Chondrocyte (in vitro differentiated cells): Measurements from ENCODE around the gene ASPM. TPM values are rescaled to one million over a fixed set of nuclear protein-coding genes. Genes with fewer than 3 reads are reported as not detected.
"Not testable (repeated sequence)": the region's sequence is repeated elsewhere in the genome, so short reads cannot be mapped to it uniquely, and the experiment has no call there.

ENCODE experiments used
- DNase-seq: peaks from one replicate; pipeline ENCODE4 v3.0.0; 2021; ENCODE audit warnings: mixed read lengths, low spot score
- H3K27ac Mint-ChIP-seq: one replicate; pipeline ENCODE4 v1.8.0; 2021; ENCODE audit warnings: mild to moderate bottlenecking, moderate library complexity, mixed read lengths; ENCODE audit not compliant: unreplicated experiment
- H3K27me3 Mint-ChIP-seq: 2 replicates; pipeline ENCODE4 v1.8.0; 2021; ENCODE audit warnings: low read depth, mixed read lengths
- H3K36me3 Mint-ChIP-seq: 2 replicates; pipeline ENCODE4 v1.8.0; 2021; ENCODE audit warnings: low read depth, mixed read lengths
- H3K4me1 Mint-ChIP-seq: 2 replicates; pipeline ENCODE4 v1.8.0; 2021; ENCODE audit warnings: low read depth, mild to moderate bottlenecking, mixed read lengths
- H3K4me3 Mint-ChIP-seq: one replicate; pipeline ENCODE4 v1.8.0; 2021; ENCODE audit warnings: mild to moderate bottlenecking, moderate library complexity, mixed read lengths; ENCODE audit not compliant: unreplicated experiment
- H3K9me3 Mint-ChIP-seq: 2 replicates; pipeline ENCODE4 v1.8.0; 2021; ENCODE audit warnings: low read depth, mixed read lengths
- CTCF ChIP-seq: fragments of 200-600 bp; sonication (generic); IDR thresholded peaks from 2 replicates; pipeline ENCODE4 v1.5.0; 2021; ENCODE audit warnings: antibody characterized with exemption, mild to moderate bottlenecking, moderate library complexity
- total RNA-seq: library from RNA; stranded (reverse); gene quantifications from 3 replicates; pipeline ENCODE4 v1.2.1, GENCODE V29; 2021

Gene ASPM
- total RNA-seq, 1 donor from 2014 or later, result 6.6 TPM

- H3K4me3 Mint-ChIP-seq, result no peak overlapping the region
- H3K36me3 Mint-ChIP-seq, result no peaks in the 10 kb centered on the region
- no peak for DNase-seq
- peaks cover 8% of the 10 kb centered on the region for H3K4me1 Mint-ChIP-seq
- TF ChIP-seq CTCF, result no peak
- no peak overlapping the region for H3K27ac Mint-ChIP-seq
- H3K9me3 Mint-ChIP-seq, result no peaks in the 10 kb centered on the region
- peaks cover 13% of the 10 kb centered on the region for H3K27me3 Mint-ChIP-seq
Measured at GRCh38 chr1:197062692-197063091, 83.8 kb downstream of the ASPM start.

GRCh38 chr1:197049100-197049499 is 97.4 kb downstream of the ASPM start:
- Mint-ChIP-seq H3K9me3 (peaks cover 8% of the 10 kb centered on the region), H3K4me3 (no peak overlapping the region), H3K4me1 (no peaks in the 10 kb centered on the region), H3K36me3 (no peaks in the 10 kb centered on the region), H3K27me3 (peaks cover 35% of the 10 kb centered on the region), H3K27ac (no peak overlapping the region)
- no peak for DNase-seq
- no peak for TF ChIP-seq CTCF

- TF ChIP-seq CTCF, result no peak
- peaks cover 5% of the 10 kb centered on the region for H3K9me3 Mint-ChIP-seq
- no peak for DNase-seq
- H3K4me1 Mint-ChIP-seq, result no peaks in the 10 kb centered on the region
- H3K27ac Mint-ChIP-seq, result no peak overlapping the region
- H3K36me3 Mint-ChIP-seq, result no peaks in the 10 kb centered on the region
- peaks cover 24% of the 10 kb centered on the region for H3K27me3 Mint-ChIP-seq
- no peak overlapping the region for H3K4me3 Mint-ChIP-seq
Measured at GRCh38 chr1:197042676-197043341, 103.7 kb downstream of the ASPM start.

GRCh38 chr1:197041486-197042353 is 104.7 kb downstream of the ASPM start:
- H3K27me3 Mint-ChIP-seq, result peaks cover 24% of the 10 kb centered on the region
- no peak overlapping the region for H3K4me3 Mint-ChIP-seq
- DNase-seq, result no peak
- H3K36me3 Mint-ChIP-seq, result no peaks in the 10 kb centered on the region
- H3K27ac Mint-ChIP-seq, result no peak overlapping the region
- TF ChIP-seq CTCF, result no peak
- no peaks in the 10 kb centered on the region for H3K9me3 Mint-ChIP-seq
- no peaks in the 10 kb centered on the region for H3K4me1 Mint-ChIP-seq

GRCh38 chr1:197036861-197037260 is 109.6 kb downstream of the ASPM start:
- no peak overlapping the region for H3K27ac Mint-ChIP-seq
- DNase-seq, result no peak
- H3K36me3 Mint-ChIP-seq, result no peaks in the 10 kb centered on the region
- peaks cover 1% of the 10 kb centered on the region for H3K27me3 Mint-ChIP-seq
- no peak overlapping the region for H3K4me3 Mint-ChIP-seq
- no peaks in the 10 kb centered on the region for H3K9me3 Mint-ChIP-seq
- H3K4me1 Mint-ChIP-seq, result peaks cover 8% of the 10 kb centered on the region
- no peak for TF ChIP-seq CTCF

GRCh38 chr1:197034631-197035339 is 111.7 kb downstream of the ASPM start:
- H3K27me3 Mint-ChIP-seq, H3K9me3 Mint-ChIP-seq, DNase-seq, H3K36me3 Mint-ChIP-seq, H3K4me3 Mint-ChIP-seq, H3K4me1 Mint-ChIP-seq, H3K27ac Mint-ChIP-seq: not testable (repeated sequence)
